Measurements from ENCODE around the gene ANKIB1.

ANKIB1 gene

GRCh38 chr7:92275327-92275726 lies 29.6 kb downstream of the ANKIB1 start:
- DNase-seq, result no peak

- no peak for DNase-seq
Observed at GRCh38 chr7:92276460-92276864, 30.7 kb downstream of the ANKIB1 start.

GRCh38 chr7:92279396-92280031 lies 33.7 kb downstream of the ANKIB1 start:
- DNase-seq, result no peak

- no peak for DNase-seq
Observed at GRCh38 chr7:92281031-92281430, 35.3 kb downstream of the ANKIB1 start.

GRCh38 chr7:92282221-92282814 lies 36.5 kb downstream of the ANKIB1 start:
- DNase-seq, result no peak

- DNase-seq, result no peak
Observed at GRCh38 chr7:92282930-92283329, 37.2 kb downstream of the ANKIB1 start.

GRCh38 chr7:92289321-92289720 lies 43.5 kb downstream of the ANKIB1 start:
- no peak for DNase-seq

GRCh38 chr7:92292981-92293380 lies 47.2 kb downstream of the ANKIB1 start:
- no peak for DNase-seq

- no peak for DNase-seq
Observed at GRCh38 chr7:92293896-92294590, 48.3 kb downstream of the ANKIB1 start.

- no peak for DNase-seq
Observed at GRCh38 chr7:92295391-92295790, 49.6 kb downstream of the ANKIB1 start.

- no peak for DNase-seq
Observed at GRCh38 chr7:92296235-92296634, 50.5 kb downstream of the ANKIB1 start.

GRCh38 chr7:92296880-92297445 lies 51.2 kb downstream of the ANKIB1 start:
- no peak for DNase-seq

- no peak for DNase-seq
Observed at GRCh38 chr7:92297736-92298135, 52.0 kb downstream of the ANKIB1 start.

- DNase-seq, result no peak
Observed at GRCh38 chr7:92303761-92304160, 58.0 kb downstream of the ANKIB1 start.

GRCh38 chr7:92304406-92304893 lies 58.7 kb downstream of the ANKIB1 start:
- no peak for DNase-seq

- no peak for DNase-seq
Observed at GRCh38 chr7:92306153-92306552, 60.4 kb downstream of the ANKIB1 start.

- no peak for DNase-seq
Observed at GRCh38 chr7:92313055-92313454, 67.3 kb downstream of the ANKIB1 start.

- DNase-seq, result no peak
Observed at GRCh38 chr7:92319243-92319642, 73.5 kb downstream of the ANKIB1 start.

GRCh38 chr7:92325173-92325572 lies 79.4 kb downstream of the ANKIB1 start:
- no peak for DNase-seq

- DNase-seq, result no peak
Observed at GRCh38 chr7:92325858-92326257, 80.1 kb downstream of the ANKIB1 start.

GRCh38 chr7:92330835-92331438 lies 85.2 kb downstream of the ANKIB1 start:
- no peak for DNase-seq

- no peak for DNase-seq
Observed at GRCh38 chr7:92331508-92331907, 85.7 kb downstream of the ANKIB1 start.

GRCh38 chr7:92332782-92333181 lies 87.0 kb downstream of the ANKIB1 start:
- no peak for DNase-seq
